SJSA1 (cell line): Measurements from ENCODE around the gene EFNB1. TPM values are rescaled to one million over a fixed set of nuclear protein-coding genes. Genes with fewer than 3 reads are reported as not detected.
"Not testable (repeated sequence)": the region's sequence is repeated elsewhere in the genome, so short reads cannot be mapped to it uniquely, and the experiment has no call there.

ENCODE experiments used
- DNase-seq, 2 experiments: peaks; one replicate each; pipeline ENCODE4 v3.0.0-alpha.2; 2015 to 2020; ENCODE audit warnings: low spot score in 2 of 2, low read depth in 1 of 2
- H3K27ac ChIP-seq: fragments of 250-450 bp; sonication (Bioruptor Pico); 2 replicates; pipeline ENCODE4 v1.5.1; 2020; ENCODE audit warnings: mild to moderate bottlenecking, moderate library complexity
- H3K27me3 ChIP-seq: fragments of 250-450 bp; sonication (Bioruptor Pico); replicated peaks from 2 replicates; pipeline ENCODE4 v1.5.1; 2020; ENCODE audit warnings: mild to moderate bottlenecking, moderate library complexity
- H3K36me3 ChIP-seq: fragments of 250-450 bp; sonication (Bioruptor Pico); 2 replicates; pipeline ENCODE4 v1.5.1; 2020; ENCODE audit warnings: mild to moderate bottlenecking
- H3K4me1 ChIP-seq: fragments of 250-450 bp; sonication (Bioruptor Pico); replicated peaks from 2 replicates; pipeline ENCODE4 v1.6.1; 2021; ENCODE audit warnings: mild to moderate bottlenecking
- H3K4me3 ChIP-seq: fragments of 250-450 bp; sonication (Bioruptor Pico); 2 replicates; pipeline ENCODE4 v1.5.1; 2020; ENCODE audit warnings: mild to moderate bottlenecking
- H3K9me3 ChIP-seq: fragments of 250-450 bp; sonication (Bioruptor Pico); replicated peaks from 2 replicates; pipeline ENCODE4 v1.5.1; 2020; ENCODE audit warnings: mild to moderate bottlenecking
- total RNA-seq: library from RNA; depleted of rRNA; stranded (reverse); fragments of >200 nt; shearing (Covaris generic); gene quantifications from 2 replicates; pipeline ENCODE4 v1.2.3, GENCODE V29; 2014; rRNA removed

EFNB1 gene
- 9.7 and 10.4 TPM in 2 replicates for total RNA-seq

GRCh38 chrX:68828740-68829581 lies at the start of gene EFNB1:
Gene EFNB1, plus strand, starts transcription at chrX:68829021. Its CDS starts 756 bp downstream, at chrX:68829777.
- no peaks in the 10 kb centered on the region for H3K36me3 ChIP-seq
- H3K27ac ChIP-seq: no peak within 1 kb of the TSS
- DNase-seq: peak; percentile 92
- H3K4me1 ChIP-seq: peaks cover 20% of the 10 kb centered on the region
- H3K9me3 ChIP-seq: no peaks in the 10 kb centered on the region
- H3K4me3 ChIP-seq: peak within 1 kb of the TSS; percentile 56
- no peaks in the 10 kb centered on the region for H3K27me3 ChIP-seq

GRCh38 chrX:68781295-68781694 lies 47.5 kb upstream of the EFNB1 start:
- H3K9me3 ChIP-seq, H3K27me3 ChIP-seq, DNase-seq, H3K4me3 ChIP-seq, H3K27ac ChIP-seq, H3K36me3 ChIP-seq, H3K4me1 ChIP-seq: not testable (repeated sequence)

- Histone ChIP-seq H3K27ac (no peak overlapping the region), H3K4me1 (no peaks in the 10 kb centered on the region), H3K4me3 (no peak overlapping the region), H3K9me3 (no peaks in the 10 kb centered on the region), H3K27me3 (no peaks in the 10 kb centered on the region), H3K36me3 (no peaks in the 10 kb centered on the region)
- DNase-seq: no peak
These were observed 44.0 kb upstream of the EFNB1 start for GRCh38 chrX:68784816-68785215.

GRCh38 chrX:68786581-68786980 lies 42.2 kb upstream of the EFNB1 start:
- H3K27ac ChIP-seq, H3K4me3 ChIP-seq, H3K27me3 ChIP-seq, H3K9me3 ChIP-seq, DNase-seq, H3K36me3 ChIP-seq, H3K4me1 ChIP-seq: not testable (repeated sequence)

- DNase-seq: no peak
- H3K27ac ChIP-seq: no peak overlapping the region
- no peaks in the 10 kb centered on the region for H3K4me1 ChIP-seq
- no peaks in the 10 kb centered on the region for H3K9me3 ChIP-seq
- H3K27me3 ChIP-seq: no peaks in the 10 kb centered on the region
- no peak overlapping the region for H3K4me3 ChIP-seq
- H3K36me3 ChIP-seq: no peaks in the 10 kb centered on the region
These were observed 38.9 kb upstream of the EFNB1 start for GRCh38 chrX:68789966-68790365.

GRCh38 chrX:68792083-68792482 lies 36.7 kb upstream of the EFNB1 start:
- Histone ChIP-seq H3K4me1 (no peaks in the 10 kb centered on the region), H3K27ac (no peak overlapping the region), H3K9me3 (no peaks in the 10 kb centered on the region), H3K36me3 (no peaks in the 10 kb centered on the region), H3K4me3 (no peak overlapping the region), H3K27me3 (no peaks in the 10 kb centered on the region)
- no peak for DNase-seq

- Histone ChIP-seq H3K36me3 (no peaks in the 10 kb centered on the region), H3K9me3 (no peaks in the 10 kb centered on the region), H3K4me3 (no peak overlapping the region), H3K27me3 (no peaks in the 10 kb centered on the region), H3K4me1 (no peaks in the 10 kb centered on the region), H3K27ac (no peak overlapping the region)
- DNase-seq: no peak
These were observed 34.4 kb upstream of the EFNB1 start for GRCh38 chrX:68794461-68794860.

- no peak overlapping the region for H3K4me3 ChIP-seq
- no peaks in the 10 kb centered on the region for H3K36me3 ChIP-seq
- H3K27me3 ChIP-seq: no peaks in the 10 kb centered on the region
- no peak for DNase-seq
- H3K27ac ChIP-seq: no peak overlapping the region
- H3K4me1 ChIP-seq: no peaks in the 10 kb centered on the region
- H3K9me3 ChIP-seq: no peaks in the 10 kb centered on the region
These were observed 33.1 kb upstream of the EFNB1 start for GRCh38 chrX:68795741-68796140.

- H3K9me3 ChIP-seq, H3K4me3 ChIP-seq, H3K27ac ChIP-seq, H3K27me3 ChIP-seq, H3K4me1 ChIP-seq, DNase-seq, H3K36me3 ChIP-seq: not testable (repeated sequence)
These were observed 30.4 kb upstream of the EFNB1 start for GRCh38 chrX:68798400-68798799.

GRCh38 chrX:68801737-68802290 lies 27.0 kb upstream of the EFNB1 start:
- Histone ChIP-seq H3K27me3 (no peaks in the 10 kb centered on the region), H3K4me3 (no peak overlapping the region), H3K27ac (no peak overlapping the region), H3K9me3 (no peaks in the 10 kb centered on the region), H3K4me1 (no peaks in the 10 kb centered on the region), H3K36me3 (no peaks in the 10 kb centered on the region)
- DNase-seq: no peak

GRCh38 chrX:68807818-68808217 lies 21.0 kb upstream of the EFNB1 start:
- H3K9me3 ChIP-seq: no peaks in the 10 kb centered on the region
- no peak for DNase-seq
- no peaks in the 10 kb centered on the region for H3K36me3 ChIP-seq

GRCh38 chrX:68808686-68809357 lies 20.0 kb upstream of the EFNB1 start:
- Histone ChIP-seq H3K36me3 (no peaks in the 10 kb centered on the region), H3K27me3 (no peaks in the 10 kb centered on the region), H3K27ac (no peak overlapping the region), H3K4me3 (no peak overlapping the region), H3K9me3 (no peaks in the 10 kb centered on the region), H3K4me1 (no peaks in the 10 kb centered on the region)
- DNase-seq: no peak

More at GRCh38 chrX:68807818-68808217, 21.0 kb upstream of the EFNB1 start:
- Histone ChIP-seq H3K27me3 (no peaks in the 10 kb centered on the region), H3K27ac (no peak overlapping the region), H3K4me1 (no peaks in the 10 kb centered on the region), H3K4me3 (no peak overlapping the region)

- H3K27me3 ChIP-seq: no peaks in the 10 kb centered on the region
- H3K27ac ChIP-seq: no peak overlapping the region
- no peaks in the 10 kb centered on the region for H3K4me1 ChIP-seq
- DNase-seq: no peak
- H3K4me3 ChIP-seq: no peak overlapping the region
- no peaks in the 10 kb centered on the region for H3K36me3 ChIP-seq
- no peaks in the 10 kb centered on the region for H3K9me3 ChIP-seq
These were observed 8.2 kb upstream of the EFNB1 start for GRCh38 chrX:68820476-68821110.

GRCh38 chrX:68821616-68822015 lies 7.2 kb upstream of the EFNB1 start:
- Histone ChIP-seq H3K27ac (no peak overlapping the region), H3K4me3 (no peak overlapping the region), H3K36me3 (no peaks in the 10 kb centered on the region), H3K4me1 (no peaks in the 10 kb centered on the region), H3K9me3 (no peaks in the 10 kb centered on the region), H3K27me3 (no peaks in the 10 kb centered on the region)
- no peak for DNase-seq
